SU-DHL-6 (cell line): Measurements from ENCODE around the gene PIRT.

Experiments used
- H2AFZ ChIP-seq: fragments of 200-600 bp; sonication (generic); 2 replicates; pipeline ENCODE4 v1.6.1; 2014; ENCODE audit warnings: low read depth, mild to moderate bottlenecking, moderate library complexity, mixed read lengths, antibody characterized with exemption, low read length; ENCODE audit not compliant: severe bottlenecking
- H3F3A ChIP-seq: fragments of 200-600 bp; shearing (Covaris generic); 2 replicates; pipeline ENCODE4 v1.6.0; 2016; ENCODE audit warnings: antibody characterized with exemption, mild to moderate bottlenecking; ENCODE audit not compliant: insufficient read depth
- H3K27ac ChIP-seq: fragments of 200-600 bp; sonication (generic); 2 replicates; pipeline ENCODE4 v1.5.1; 2016; ENCODE audit warnings: low read depth, mild to moderate bottlenecking, low read length, moderate library complexity, mixed read lengths
- H3K27me3 ChIP-seq: fragments of 200-600 bp; sonication (generic), shearing (Covaris generic); 2 replicates; pipeline ENCODE4 v1.6.0; 2014; ENCODE audit warnings: mild to moderate bottlenecking, low read length
- H3K36me3 ChIP-seq: fragments of 200-600 bp; sonication (generic); 2 replicates; pipeline ENCODE4 v1.6.1; 2014; ENCODE audit warnings: mild to moderate bottlenecking, low read length, mixed read lengths
- H3K4me2 ChIP-seq: fragments of 300-600, 200-600 bp; shearing (Covaris generic), sonication (generic); 2 replicates; pipeline ENCODE4 v1.6.0; 2014; ENCODE audit warnings: low read length, low read depth, mild to moderate bottlenecking; ENCODE audit not compliant: poor library complexity, severe bottlenecking
- H3K4me3 ChIP-seq: fragments of 200-600 bp; sonication (generic); 2 replicates; pipeline ENCODE4 v1.5.1; 2014; ENCODE audit warnings: antibody characterized with exemption, low read length, mild to moderate bottlenecking, mixed read lengths; ENCODE audit not compliant: insufficient read depth, poor library complexity, severe bottlenecking
- H3K79me2 ChIP-seq: fragments of 200-600 bp; sonication (generic); 2 replicates; pipeline ENCODE4 v1.6.1; 2014; ENCODE audit warnings: mild to moderate bottlenecking, low read length, moderate library complexity; ENCODE audit not compliant: insufficient read depth
- H3K9ac ChIP-seq: fragments of 200-600 bp; sonication (generic); 2 replicates; pipeline ENCODE4 v1.7.0; 2014; ENCODE audit warnings: mild to moderate bottlenecking, low read length
- H3K9me2 ChIP-seq: fragments of 200-600 bp; sonication (generic); replicated peaks from 2 replicates; pipeline ENCODE4 v1.6.1; 2014; ENCODE audit warnings: low read length; ENCODE audit not compliant: insufficient read depth
- H3K9me3 ChIP-seq: fragments of 200-600 bp; sonication (generic); 2 replicates; pipeline ENCODE4 v1.6.1; 2014; ENCODE audit warnings: low read length, mixed read lengths; ENCODE audit not compliant: insufficient read depth
- H4K20me1 ChIP-seq: fragments of 200-600 bp; sonication (generic); 2 replicates; pipeline ENCODE4 v1.6.1; 2014; ENCODE audit warnings: low read depth, mild to moderate bottlenecking, antibody characterized with exemption, low read length, moderate library complexity, mixed read lengths
- EZH2phosphoT487 ChIP-seq: fragments of 200-600 bp; sonication (generic), shearing (Covaris generic); conservative IDR thresholded peaks from 2 replicates; pipeline ENCODE4 v1.6.1; 2018; ENCODE audit warnings: mild to moderate bottlenecking, antibody characterized with exemption, low read length, moderate library complexity, mixed read lengths
- TF ChIP-seq, protein P1 (sequence below): fragments of 200-600 bp; sonication (generic); IDR thresholded peaks from one replicate; pipeline ENCODE4 v1.5.1; 2017; ENCODE audit warnings: antibody characterized with exemption, mild to moderate bottlenecking, low read length, moderate library complexity; ENCODE audit not compliant: insufficient read depth, poor library complexity, severe bottlenecking

Gene PIRT

DNA sequence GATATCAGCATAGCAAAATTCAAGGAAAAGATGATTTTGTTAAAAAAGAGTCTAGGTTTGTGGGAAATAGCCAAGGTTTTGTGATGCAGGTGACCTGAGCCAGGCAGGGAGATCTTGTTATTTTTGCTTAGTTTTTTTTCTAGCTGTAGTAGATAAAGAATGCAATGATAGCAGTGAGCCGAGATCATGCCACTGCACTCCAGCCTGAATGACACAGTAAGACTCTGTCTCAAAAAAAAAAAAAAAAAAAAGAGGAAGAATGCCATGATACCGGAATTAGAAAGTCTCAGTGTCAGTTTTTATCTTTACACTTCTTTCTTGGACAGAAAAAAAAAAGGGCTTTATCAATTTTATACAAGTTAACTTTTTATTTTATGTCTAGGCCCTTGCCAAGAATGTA lies 61.5 kb downstream of the PIRT start:
- no peaks in the 10 kb centered on the region for H3F3A ChIP-seq
- H3K9me3 ChIP-seq = no peaks in the 10 kb centered on the region
- H3K4me3 ChIP-seq = no peak overlapping the region
- no peaks in the 10 kb centered on the region for H3K79me2 ChIP-seq
- H3K27ac ChIP-seq = no peak overlapping the region
- H3K9ac ChIP-seq = no peak overlapping the region
- TF ChIP-seq, protein P1, sequence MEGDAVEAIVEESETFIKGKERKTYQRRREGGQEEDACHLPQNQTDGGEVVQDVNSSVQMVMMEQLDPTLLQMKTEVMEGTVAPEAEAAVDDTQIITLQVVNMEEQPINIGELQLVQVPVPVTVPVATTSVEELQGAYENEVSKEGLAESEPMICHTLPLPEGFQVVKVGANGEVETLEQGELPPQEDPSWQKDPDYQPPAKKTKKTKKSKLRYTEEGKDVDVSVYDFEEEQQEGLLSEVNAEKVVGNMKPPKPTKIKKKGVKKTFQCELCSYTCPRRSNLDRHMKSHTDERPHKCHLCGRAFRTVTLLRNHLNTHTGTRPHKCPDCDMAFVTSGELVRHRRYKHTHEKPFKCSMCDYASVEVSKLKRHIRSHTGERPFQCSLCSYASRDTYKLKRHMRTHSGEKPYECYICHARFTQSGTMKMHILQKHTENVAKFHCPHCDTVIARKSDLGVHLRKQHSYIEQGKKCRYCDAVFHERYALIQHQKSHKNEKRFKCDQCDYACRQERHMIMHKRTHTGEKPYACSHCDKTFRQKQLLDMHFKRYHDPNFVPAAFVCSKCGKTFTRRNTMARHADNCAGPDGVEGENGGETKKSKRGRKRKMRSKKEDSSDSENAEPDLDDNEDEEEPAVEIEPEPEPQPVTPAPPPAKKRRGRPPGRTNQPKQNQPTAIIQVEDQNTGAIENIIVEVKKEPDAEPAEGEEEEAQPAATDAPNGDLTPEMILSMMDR = no peak
- no peak for TF ChIP-seq EZH2phosphoT487
- no peaks in the 10 kb centered on the region for H3K36me3 ChIP-seq
- no peak overlapping the region for H3K4me2 ChIP-seq
- H4K20me1 ChIP-seq = no peaks in the 10 kb centered on the region
- H3K9me2 ChIP-seq = no peaks in the 10 kb centered on the region
- no peak overlapping the region for H2AFZ ChIP-seq
- no peaks in the 10 kb centered on the region for H3K27me3 ChIP-seq

DNA sequence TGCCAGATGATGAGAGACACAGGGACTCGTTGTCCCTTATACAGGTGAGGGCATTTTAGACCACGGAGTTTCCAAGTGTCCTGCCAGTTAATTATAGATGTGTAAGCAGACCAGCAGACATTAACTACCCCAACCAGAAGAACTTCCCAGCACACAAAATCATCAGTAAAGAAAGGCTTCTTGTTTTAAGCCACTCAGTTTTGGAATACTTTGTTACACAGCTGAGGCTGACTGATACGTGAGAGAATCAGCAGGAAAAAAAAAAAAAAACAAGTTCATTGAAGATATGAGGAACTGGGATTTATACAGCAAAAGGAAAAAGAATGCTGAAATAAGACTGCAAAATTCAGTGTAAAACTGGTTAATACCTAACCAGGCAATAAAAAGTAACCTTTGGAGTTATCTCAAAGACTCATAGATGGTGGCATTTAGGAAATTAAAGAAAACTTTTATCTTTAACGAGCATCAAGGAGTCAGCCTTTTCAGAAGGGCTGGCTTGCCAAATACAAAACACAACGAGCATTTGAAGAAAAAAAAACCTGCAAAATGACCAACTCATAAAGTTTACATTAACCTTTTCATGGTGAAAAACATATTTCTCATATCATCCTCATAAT lies 62.0 kb downstream of the PIRT start:
- Histone ChIP-seq H3K4me2 (no peak overlapping the region), H3K27ac (no peak overlapping the region), H3K9me3 (no peaks in the 10 kb centered on the region), H3K9ac (no peak overlapping the region), H4K20me1 (no peaks in the 10 kb centered on the region), H3K9me2 (no peaks in the 10 kb centered on the region), H3K4me3 (no peak overlapping the region), H3K36me3 (no peaks in the 10 kb centered on the region), H2AFZ (no peak overlapping the region), H3K27me3 (no peaks in the 10 kb centered on the region), H3K79me2 (no peaks in the 10 kb centered on the region), H3F3A (no peaks in the 10 kb centered on the region)
- no peak for TF ChIP-seq EZH2phosphoT487
- TF ChIP-seq, protein P1 = no peak

DNA sequence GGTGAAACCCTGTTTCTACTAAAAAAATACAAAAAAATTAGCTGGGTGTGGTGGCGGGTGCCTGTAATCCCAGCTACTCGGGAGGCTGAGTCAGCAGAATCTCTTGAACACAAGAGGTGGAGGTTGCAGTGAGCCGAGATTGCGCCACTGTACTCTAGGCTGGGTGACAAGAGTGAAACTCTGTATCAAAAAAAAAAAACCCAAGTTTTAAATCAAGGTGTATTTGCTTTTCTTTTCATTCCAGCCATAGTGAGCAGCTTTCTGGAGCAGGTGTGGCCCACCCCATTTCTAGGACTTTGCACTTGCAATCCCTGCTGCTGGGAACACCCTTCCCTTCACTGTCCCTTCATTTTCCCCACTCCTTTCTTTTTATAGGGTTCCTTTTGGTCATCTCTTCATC lies 62.8 kb downstream of the PIRT start:
- TF ChIP-seq, protein P1 = no peak
- no peak for TF ChIP-seq EZH2phosphoT487
- Histone ChIP-seq H2AFZ (no peak overlapping the region), H3K9me3 (no peaks in the 10 kb centered on the region), H3K9me2 (no peaks in the 10 kb centered on the region), H3K27me3 (no peaks in the 10 kb centered on the region), H3K9ac (no peak overlapping the region), H3F3A (no peaks in the 10 kb centered on the region), H3K79me2 (no peaks in the 10 kb centered on the region), H3K27ac (no peak overlapping the region), H3K4me3 (no peak overlapping the region), H3K36me3 (no peaks in the 10 kb centered on the region), H4K20me1 (no peaks in the 10 kb centered on the region), H3K4me2 (no peak overlapping the region)
